Hindlimb muscle (tissue), 1 donor: ENCODE data around the gene TMEM40. TPM values are rescaled to one million over a fixed set of nuclear protein-coding genes. Genes with fewer than 3 reads are reported as not detected.

Experiments
- DNase-seq: peaks from one replicate; pipeline ENCODE4 v3.0.0-alpha.2; 2013
- polyA plus RNA-seq: library from polyadenylated mRNA; unstranded; fragments of 120-200 nt; gene quantifications from one replicate; pipeline ENCODE4 v1.2.1, GENCODE V29; 2013; ENCODE audit not compliant: insufficient read length

TMEM40 gene
- polyA plus RNA-seq, 1 donor = 18.9 TPM

GRCh38 chr3:12775226-12775625 is 16.2 kb upstream of the TMEM40 start:
- no peak for DNase-seq

DNA sequence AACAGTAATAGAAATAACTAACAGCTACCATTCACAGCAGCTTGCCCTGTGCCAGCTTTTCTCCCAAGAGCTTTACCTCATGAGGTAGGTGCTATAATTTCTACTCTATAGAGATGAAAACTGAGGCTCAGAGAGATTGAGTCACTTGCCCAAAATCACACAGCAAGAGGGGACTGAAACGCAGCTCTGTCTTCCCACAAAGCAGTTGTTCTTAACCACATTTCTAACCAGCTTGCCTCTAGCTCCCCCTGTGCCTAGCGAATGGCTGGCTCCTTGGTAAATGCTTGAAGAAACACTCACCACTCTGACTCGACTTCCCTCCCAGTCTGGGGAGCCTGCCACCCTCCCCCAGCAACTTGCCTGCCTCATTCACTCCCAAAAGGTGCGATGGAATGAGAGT is 15.6 kb upstream of the TMEM40 start:
- DNase-seq = no peak

GRCh38 chr3:12773710-12774086 is 14.6 kb upstream of the TMEM40 start:
- no peak for DNase-seq

GRCh38 chr3:12773030-12773709 is 14.1 kb upstream of the TMEM40 start:
- no peak for DNase-seq

- no peak for DNase-seq
These were observed 13.4 kb upstream of the TMEM40 start for GRCh38 chr3:12772462-12772861.

- no peak for DNase-seq
These were observed 12.2 kb upstream of the TMEM40 start for GRCh38 chr3:12771236-12771635.

GRCh38 chr3:12769761-12770160 is 10.7 kb upstream of the TMEM40 start:
- no peak for DNase-seq

DNA sequence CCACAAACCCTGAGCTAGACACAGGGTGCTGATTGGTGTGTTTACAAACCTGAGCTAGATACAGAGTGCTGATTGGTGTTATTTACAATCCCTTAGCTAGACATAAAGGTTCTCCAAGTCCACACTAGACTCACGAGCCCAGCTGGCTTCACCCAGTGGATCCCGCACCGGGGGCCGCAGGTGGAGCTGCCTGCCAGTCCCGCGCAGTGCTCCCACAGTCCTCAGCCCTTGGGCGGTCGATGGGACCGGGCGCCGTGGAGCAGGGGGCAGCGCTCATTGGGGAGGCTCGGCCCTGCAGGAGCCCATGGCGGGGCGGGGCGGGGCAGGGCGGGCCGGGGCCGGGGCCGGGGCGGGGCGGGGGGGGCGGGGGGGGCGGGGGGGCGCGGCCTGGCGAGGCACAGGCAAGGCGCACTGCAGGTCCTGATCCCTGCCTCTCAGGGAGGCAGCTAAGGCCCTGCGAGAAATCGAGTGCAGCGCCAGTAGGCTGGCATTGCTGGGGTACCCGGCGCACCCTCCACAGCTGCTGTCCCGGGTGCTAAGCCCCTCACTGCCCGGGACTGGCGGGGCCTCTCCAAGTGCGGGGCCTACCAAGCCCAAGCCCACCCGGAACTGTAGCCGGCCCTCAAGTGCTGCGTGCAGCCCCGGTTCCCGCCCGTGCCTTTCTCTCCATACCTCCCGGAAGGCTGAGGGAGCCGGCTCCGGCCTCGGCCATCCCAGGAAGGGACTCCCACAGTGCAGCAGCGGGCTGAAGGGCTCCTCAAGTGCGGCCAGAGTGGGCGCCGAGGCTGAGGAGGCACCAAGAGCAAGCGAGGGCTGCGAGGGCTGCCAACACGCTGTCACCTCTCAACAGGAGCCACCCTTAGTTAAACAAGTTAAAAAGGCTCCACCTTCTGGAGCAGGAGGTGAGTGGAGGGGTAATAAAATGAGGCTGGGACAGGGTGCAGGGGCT is 9.8 kb upstream of the TMEM40 start:
- DNase-seq = no peak

GRCh38 chr3:12766541-12766940 is 7.5 kb upstream of the TMEM40 start:
- no peak for DNase-seq

- DNase-seq = no peak
These were observed 5.2 kb upstream of the TMEM40 start for GRCh38 chr3:12764171-12764776.

GRCh38 chr3:12759693-12760565 is 870 bp upstream of the TMEM40 start:
- DNase-seq = no peak

- no peak for DNase-seq
These were observed 856 bp downstream of the TMEM40 start for GRCh38 chr3:12758025-12758781.

DNA sequence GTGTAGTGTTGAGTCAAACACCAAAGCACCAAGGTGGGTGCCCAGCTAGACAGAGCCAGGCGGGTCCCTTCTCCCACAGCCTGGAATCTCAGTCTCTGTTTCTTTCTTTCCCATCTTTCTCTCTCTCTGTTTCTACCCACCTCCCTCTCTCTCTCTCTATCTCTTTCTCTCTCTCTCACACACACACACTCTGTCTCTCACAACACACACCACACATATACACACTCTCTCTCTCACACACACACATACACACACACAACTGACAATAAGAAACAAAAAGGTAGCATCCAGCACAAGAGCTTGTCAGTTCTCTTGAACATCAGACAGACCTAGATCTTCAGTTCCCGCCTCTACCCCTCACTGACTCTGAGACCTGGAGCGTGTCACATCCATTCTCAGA is 2.4 kb downstream of the TMEM40 start:
- DNase-seq = no peak

DNA sequence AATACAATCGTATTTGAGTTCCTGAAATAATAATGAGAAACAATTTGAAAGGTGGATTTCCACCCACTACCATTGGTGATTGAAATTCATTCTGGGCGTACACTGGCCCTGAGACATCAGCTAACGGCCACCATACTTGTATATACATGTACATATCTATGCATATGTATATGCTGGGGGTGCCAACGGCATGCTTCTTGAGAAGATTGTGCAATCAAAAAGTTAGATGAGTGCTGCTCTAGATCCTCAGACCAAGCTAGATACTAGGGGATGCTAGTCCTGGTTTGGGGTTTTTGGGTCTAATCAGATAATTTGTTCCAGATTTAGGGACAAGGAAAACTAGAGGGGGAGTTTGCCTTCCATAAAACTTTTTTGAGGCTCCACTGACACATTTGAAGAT is 2.9 kb downstream of the TMEM40 start:
- DNase-seq = no peak

GRCh38 chr3:12755754-12756153 is 3.3 kb downstream of the TMEM40 start:
- no peak for DNase-seq

DNA sequence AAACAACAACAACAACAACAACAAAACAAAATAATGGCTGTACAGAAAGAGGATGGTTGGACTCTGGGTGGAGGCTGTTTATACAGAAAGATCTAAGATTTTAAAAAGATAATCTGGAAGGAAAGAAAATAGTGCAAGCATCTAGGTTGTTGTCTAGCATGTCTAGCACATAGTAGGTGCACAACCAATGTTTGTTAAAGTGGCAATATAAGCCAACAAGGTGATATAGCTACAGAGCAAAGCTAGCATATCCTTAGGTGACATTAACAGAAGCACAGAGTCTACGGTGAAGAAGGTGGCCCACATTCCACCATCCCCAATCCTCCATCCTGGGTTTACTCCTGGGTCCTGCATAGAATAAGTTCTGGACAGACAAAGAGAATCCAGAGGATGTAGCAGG is 4.7 kb downstream of the TMEM40 start:
- DNase-seq = no peak

GRCh38 chr3:12753275-12754028 is 5.6 kb downstream of the TMEM40 start:
- no peak for DNase-seq

DNA sequence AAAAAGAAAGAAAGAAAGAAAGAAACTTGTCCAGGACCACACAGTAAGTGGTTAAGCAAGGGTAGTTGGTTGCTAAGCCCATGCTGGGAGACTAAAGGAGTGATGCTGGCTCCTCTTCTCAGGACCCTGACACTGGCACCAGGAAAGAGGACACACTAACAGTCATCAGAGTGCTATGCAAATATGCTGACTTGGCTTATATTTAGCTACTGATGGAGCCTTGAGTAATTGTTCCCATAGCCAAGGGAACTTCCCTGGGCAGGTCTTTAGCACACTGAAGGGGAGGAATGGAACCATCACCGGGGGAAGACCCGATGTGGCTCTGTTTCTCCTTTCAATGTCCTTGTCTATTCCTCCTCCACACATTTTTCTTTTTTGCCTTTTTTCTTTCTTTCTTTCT is 6.2 kb downstream of the TMEM40 start:
- no peak for DNase-seq

- no peak for DNase-seq
These were observed 7.0 kb downstream of the TMEM40 start for GRCh38 chr3:12752102-12752501.

DNA sequence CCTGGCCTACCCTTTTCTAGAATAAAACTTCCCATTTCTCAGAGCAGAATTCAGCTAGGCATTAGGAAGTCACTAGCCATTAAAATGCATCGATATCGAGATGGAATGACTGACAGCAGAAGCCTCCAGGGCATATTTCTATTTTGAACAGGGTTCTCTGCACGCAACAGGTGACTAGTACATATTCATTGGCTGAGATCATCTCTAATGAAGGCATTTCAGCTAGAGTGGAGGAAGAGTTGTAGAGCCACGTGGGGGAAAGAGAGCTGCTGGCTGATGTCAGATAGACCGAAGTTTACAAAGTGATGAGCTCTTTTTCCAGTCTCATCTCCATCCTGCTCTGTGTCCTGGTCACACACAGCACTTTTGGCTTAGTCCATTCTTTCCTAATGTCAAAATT is 7.5 kb downstream of the TMEM40 start:
- DNase-seq = no peak

GRCh38 chr3:12750658-12751071 is 8.4 kb downstream of the TMEM40 start:
- no peak for DNase-seq
